Measurements from ENCODE around the gene RCOR3.

GRCh38 chr1:211332830-211333229 lies 73.7 kb downstream of the RCOR3 start:
- TF ChIP-seq, protein P1, sequence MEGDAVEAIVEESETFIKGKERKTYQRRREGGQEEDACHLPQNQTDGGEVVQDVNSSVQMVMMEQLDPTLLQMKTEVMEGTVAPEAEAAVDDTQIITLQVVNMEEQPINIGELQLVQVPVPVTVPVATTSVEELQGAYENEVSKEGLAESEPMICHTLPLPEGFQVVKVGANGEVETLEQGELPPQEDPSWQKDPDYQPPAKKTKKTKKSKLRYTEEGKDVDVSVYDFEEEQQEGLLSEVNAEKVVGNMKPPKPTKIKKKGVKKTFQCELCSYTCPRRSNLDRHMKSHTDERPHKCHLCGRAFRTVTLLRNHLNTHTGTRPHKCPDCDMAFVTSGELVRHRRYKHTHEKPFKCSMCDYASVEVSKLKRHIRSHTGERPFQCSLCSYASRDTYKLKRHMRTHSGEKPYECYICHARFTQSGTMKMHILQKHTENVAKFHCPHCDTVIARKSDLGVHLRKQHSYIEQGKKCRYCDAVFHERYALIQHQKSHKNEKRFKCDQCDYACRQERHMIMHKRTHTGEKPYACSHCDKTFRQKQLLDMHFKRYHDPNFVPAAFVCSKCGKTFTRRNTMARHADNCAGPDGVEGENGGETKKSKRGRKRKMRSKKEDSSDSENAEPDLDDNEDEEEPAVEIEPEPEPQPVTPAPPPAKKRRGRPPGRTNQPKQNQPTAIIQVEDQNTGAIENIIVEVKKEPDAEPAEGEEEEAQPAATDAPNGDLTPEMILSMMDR (conservative IDR thresholded peaks at IDR 0.05; ENCODE audit: low read depth, low read length) = no peak
- no peak for TF ChIP-seq EZH2phosphoT487 (IDR thresholded peaks at IDR 0.05; ENCODE audit: borderline replicate concordance, low read length)

All from PC-3 (cell line).